OCI-LY1 (cell line): ENCODE results near the gene SPRTN.

Experiments used
- CTCF ChIP-seq: fragments of 200-600 bp; sonication (generic), shearing (Covaris generic); IDR thresholded peaks from 2 replicates; pipeline ENCODE4 v1.5.1; 2017; ENCODE audit warnings: mild to moderate bottlenecking, antibody characterized with exemption, low read length, moderate library complexity, mixed read lengths
- EZH2 ChIP-seq: fragments of 200-600 bp; sonication (generic), shearing (Covaris generic); IDR thresholded peaks from 2 replicates; pipeline ENCODE4 v1.8.0; 2017; ENCODE audit warnings: borderline replicate concordance, mixed run types, mild to moderate bottlenecking, antibody characterized with exemption, low read length, moderate library complexity, mixed read lengths

- TF ChIP-seq CTCF (no peak), EZH2 (no peak)
These were observed 24.4 kb upstream of the SPRTN start for GRCh38 chr1:231313661-231314060.
